Tibial nerve (tissue), 4 donors: ENCODE data around the gene AP5Z1. TPM values are rescaled to one million over a fixed set of nuclear protein-coding genes. Genes with fewer than 3 reads are reported as not detected.

Experiments
- DNase-seq, 2 donors: peaks; one replicate each; pipeline ENCODE4 v3.0.0-alpha.2; 2019; ENCODE audit warnings: low spot score in 2 of 2
- H3K27ac ChIP-seq, 4 donors: fragments of 200-600 bp; sonication (generic) in 3 of 4; one replicate each; pipeline ENCODE4 v1.5.1; 2017 to 2019; ENCODE audit warnings: mild to moderate bottlenecking in 1 of 4
- H3K27me3 ChIP-seq, 2 donors: fragments of 200-600 bp; sonication (generic) in 1 of 2; one replicate each; pipeline versions ENCODE4 v1.5.1 to v1.6.0; 2017 to 2019
- H3K36me3 ChIP-seq, 3 donors: fragments of 200-600 bp; sonication (generic); one replicate each; pipeline ENCODE4 v1.5.1; 2018 to 2019
- H3K4me1 ChIP-seq, 4 donors: fragments of 200-600 bp; sonication (generic) in 3 of 4; one replicate each; pipeline ENCODE4 v1.5.1; 2017 to 2019
- H3K4me3 ChIP-seq, 4 donors: fragments of 200-600 bp; sonication (generic) in 3 of 4; one replicate each; pipeline ENCODE4 v1.5.1; 2017 to 2019; ENCODE audit warnings: mild to moderate bottlenecking in 1 of 4, moderate library complexity in 1 of 4
- H3K9me3 ChIP-seq, 4 donors: fragments of 200-600 bp; sonication (generic) in 3 of 4; one replicate each; pipeline ENCODE4 v1.5.1; 2017 to 2019
- EP300 ChIP-seq, 2 donors: sonication (generic); formaldehyde crosslinking; IDR thresholded peaks; one replicate each; pipeline ENCODE4 v1.6.1; 2017; ENCODE audit warnings: antibody characterized with exemption in 2 of 2, mild to moderate bottlenecking in 1 of 2
- POLR2A ChIP-seq, 2 donors: fragments of 450-650 bp; IDR thresholded peaks; one replicate each; pipeline ENCODE4 v1.6.1; 2017; ENCODE audit warnings: antibody characterized with exemption in 2 of 2, mild to moderate bottlenecking in 2 of 2, moderate library complexity in 2 of 2
- WGBS, 2 donors: methylation state at CpG; one replicate each; pipeline ENCODE4 v1.1.5; 2018; 5-methylcytosine and 5-hydroxymethylcytosine counted together
- total RNA-seq, 4 donors: library from RNA; depleted of rRNA; stranded (reverse); fragments of >200 nt; gene quantifications; one replicate each; pipeline ENCODE4 v1.1.0, GENCODE V29; 2016
- TF ChIP-seq, protein P1 (sequence below), 5 experiments: fragments of 200-600 bp in 3 of 5; fragments of 450-650 bp in 2 of 5; sonication (generic) in 3 of 5; IDR thresholded peaks; one replicate each; pipeline ENCODE4 v1.5.1; 2016 to 2019; ENCODE audit warnings: antibody characterized with exemption in 5 of 5, mild to moderate bottlenecking in 3 of 5, moderate library complexity in 2 of 5

AP5Z1 gene
- total RNA-seq, 4 donors from 2014 or later = 26.0 to 61.8 (median 40.7) TPM

DNA sequence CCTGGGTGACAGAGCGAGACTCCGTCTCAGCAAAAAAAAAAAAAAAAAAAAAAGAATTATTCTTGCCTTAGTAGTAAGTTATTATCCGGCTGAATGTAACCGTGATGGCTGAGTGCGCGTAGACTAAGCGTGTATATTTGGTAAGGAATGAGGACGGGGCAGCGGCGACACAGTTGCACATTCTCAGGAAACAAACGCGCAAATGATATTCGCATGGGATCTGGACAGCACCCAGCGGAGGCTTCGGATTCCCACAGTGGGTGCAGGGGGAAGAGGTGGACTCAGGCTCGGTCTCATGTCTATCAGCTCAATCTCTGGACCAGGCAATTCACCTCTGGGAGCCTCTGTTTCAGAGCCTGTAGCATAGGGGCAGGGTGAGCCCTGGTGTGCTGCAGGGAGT, 57.3 kb downstream of the AP5Z1 start:
- Histone ChIP-seq H3K4me3 (no peak overlapping the region), H3K27me3 (no peaks in the 10 kb centered on the region), H3K36me3 (peaks cover 0 to 51% (median 0%) of the 10 kb centered on the region in 3 donors), H3K9me3 (no peaks in the 10 kb centered on the region), H3K27ac (no peak overlapping the region), H3K4me1 (peaks cover 0 to 11% (median 0%) of the 10 kb centered on the region in 4 donors)
- TF ChIP-seq POLR2A (IDR thresholded peaks at IDR 0.05) (no peak), EP300 (IDR thresholded peaks at IDR 0.05) (no peak)
- TF ChIP-seq, protein P1, sequence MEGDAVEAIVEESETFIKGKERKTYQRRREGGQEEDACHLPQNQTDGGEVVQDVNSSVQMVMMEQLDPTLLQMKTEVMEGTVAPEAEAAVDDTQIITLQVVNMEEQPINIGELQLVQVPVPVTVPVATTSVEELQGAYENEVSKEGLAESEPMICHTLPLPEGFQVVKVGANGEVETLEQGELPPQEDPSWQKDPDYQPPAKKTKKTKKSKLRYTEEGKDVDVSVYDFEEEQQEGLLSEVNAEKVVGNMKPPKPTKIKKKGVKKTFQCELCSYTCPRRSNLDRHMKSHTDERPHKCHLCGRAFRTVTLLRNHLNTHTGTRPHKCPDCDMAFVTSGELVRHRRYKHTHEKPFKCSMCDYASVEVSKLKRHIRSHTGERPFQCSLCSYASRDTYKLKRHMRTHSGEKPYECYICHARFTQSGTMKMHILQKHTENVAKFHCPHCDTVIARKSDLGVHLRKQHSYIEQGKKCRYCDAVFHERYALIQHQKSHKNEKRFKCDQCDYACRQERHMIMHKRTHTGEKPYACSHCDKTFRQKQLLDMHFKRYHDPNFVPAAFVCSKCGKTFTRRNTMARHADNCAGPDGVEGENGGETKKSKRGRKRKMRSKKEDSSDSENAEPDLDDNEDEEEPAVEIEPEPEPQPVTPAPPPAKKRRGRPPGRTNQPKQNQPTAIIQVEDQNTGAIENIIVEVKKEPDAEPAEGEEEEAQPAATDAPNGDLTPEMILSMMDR (IDR thresholded peaks at IDR 0.05) = no peak
- no peak for DNase-seq
- WGBS, 2 donors = 94% methylated on average over 16 of the region's 16 CpGs

DNA sequence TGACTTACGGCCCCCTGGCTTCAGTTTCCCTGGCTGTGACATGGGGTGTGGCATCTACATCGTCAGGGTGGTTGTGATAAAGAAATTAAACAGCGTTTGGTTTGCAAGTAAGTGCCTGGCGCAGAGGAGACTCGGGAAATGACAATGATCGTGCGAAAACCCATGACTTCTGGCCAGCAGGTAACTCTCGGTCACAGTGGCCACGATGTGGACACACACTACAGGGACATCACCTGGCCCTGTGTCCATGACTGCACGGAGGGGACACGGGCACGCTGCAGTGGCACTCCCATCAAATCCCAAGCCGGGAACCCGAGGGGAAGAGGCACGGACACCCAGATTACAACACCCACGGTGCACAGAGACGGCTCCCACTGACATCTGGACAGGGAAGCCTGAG, 57.8 kb downstream of the AP5Z1 start:
- H3K4me1 ChIP-seq = peaks cover 0 to 15% (median 0%) of the 10 kb centered on the region in 4 donors
- DNase-seq = no peak
- WGBS, 2 donors = 90 to 91% methylated on average over 17 of the region's 17 CpGs
- H3K36me3 ChIP-seq = peaks cover 0 to 46% (median 0%) of the 10 kb centered on the region in 3 donors
- no peak overlapping the region for H3K4me3 ChIP-seq
- no peak for TF ChIP-seq POLR2A (IDR thresholded peaks at IDR 0.05)
- no peak for TF ChIP-seq EP300 (IDR thresholded peaks at IDR 0.05)
- TF ChIP-seq, protein P1 (IDR thresholded peaks at IDR 0.05) = no peak
- H3K9me3 ChIP-seq = no peaks in the 10 kb centered on the region
- H3K27me3 ChIP-seq = no peaks in the 10 kb centered on the region
- no peak overlapping the region for H3K27ac ChIP-seq

DNA sequence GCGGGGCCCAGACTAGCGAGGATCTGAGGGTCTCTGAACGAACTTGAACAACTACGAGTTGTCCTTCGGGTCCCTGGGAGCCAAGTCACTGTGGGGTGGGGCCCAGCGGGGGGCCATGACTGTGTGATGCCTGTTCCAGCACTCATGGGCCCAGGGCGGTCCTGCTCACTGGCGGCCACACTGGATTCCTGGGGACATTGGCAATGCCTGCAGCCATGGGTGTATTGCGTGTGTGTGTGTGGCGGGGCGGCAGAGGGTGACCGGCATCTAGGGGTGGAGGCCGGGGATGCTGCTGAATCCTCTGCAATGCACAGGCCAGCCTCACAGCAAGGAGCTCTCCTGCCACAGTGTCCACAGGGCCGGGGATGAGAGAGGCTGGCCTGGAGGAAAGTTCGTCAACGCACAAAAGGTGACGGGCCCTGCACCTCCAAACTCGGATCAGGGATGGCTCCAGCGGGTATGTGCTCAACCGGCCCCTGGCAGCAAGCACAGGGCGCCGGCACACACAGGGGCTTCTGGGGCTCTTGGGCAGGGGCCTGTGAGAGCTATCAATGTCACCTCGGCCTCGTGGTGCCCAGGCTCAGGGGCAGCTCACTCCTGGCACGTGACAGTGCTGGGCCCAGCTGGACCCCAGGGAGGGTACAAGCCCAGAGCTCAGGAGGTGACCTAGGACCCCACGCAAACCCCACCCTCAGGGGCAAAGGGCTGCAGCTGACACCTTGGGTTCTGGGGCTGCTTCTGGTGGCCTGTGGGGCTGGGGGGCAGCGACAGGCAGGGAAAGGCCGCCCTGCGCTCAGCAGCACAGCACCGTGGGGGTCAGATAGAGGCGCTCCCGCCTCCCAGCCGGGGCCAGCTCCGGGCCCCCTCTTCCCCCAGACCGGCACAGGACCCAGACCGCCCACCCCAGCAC, 58.5 kb downstream of the AP5Z1 start:
- Histone ChIP-seq H3K36me3 (peaks cover 0 to 45% (median 0%) of the 10 kb centered on the region in 3 donors), H3K27ac (no peak overlapping the region), H3K4me1 (peaks cover 0 to 21% (median 0%) of the 10 kb centered on the region in 4 donors), H3K27me3 (no peaks in the 10 kb centered on the region), H3K9me3 (no peaks in the 10 kb centered on the region), H3K4me3 (no peak overlapping the region)
- TF ChIP-seq, protein P1 (IDR thresholded peaks at IDR 0.05) = no peak
- TF ChIP-seq POLR2A (IDR thresholded peaks at IDR 0.05) (no peak), EP300 (IDR thresholded peaks at IDR 0.05) (no peak)
- no peak for DNase-seq
- WGBS, 2 donors = 90 to 93% methylated on average over 16 to 30 of the region's 36 CpGs

DNA sequence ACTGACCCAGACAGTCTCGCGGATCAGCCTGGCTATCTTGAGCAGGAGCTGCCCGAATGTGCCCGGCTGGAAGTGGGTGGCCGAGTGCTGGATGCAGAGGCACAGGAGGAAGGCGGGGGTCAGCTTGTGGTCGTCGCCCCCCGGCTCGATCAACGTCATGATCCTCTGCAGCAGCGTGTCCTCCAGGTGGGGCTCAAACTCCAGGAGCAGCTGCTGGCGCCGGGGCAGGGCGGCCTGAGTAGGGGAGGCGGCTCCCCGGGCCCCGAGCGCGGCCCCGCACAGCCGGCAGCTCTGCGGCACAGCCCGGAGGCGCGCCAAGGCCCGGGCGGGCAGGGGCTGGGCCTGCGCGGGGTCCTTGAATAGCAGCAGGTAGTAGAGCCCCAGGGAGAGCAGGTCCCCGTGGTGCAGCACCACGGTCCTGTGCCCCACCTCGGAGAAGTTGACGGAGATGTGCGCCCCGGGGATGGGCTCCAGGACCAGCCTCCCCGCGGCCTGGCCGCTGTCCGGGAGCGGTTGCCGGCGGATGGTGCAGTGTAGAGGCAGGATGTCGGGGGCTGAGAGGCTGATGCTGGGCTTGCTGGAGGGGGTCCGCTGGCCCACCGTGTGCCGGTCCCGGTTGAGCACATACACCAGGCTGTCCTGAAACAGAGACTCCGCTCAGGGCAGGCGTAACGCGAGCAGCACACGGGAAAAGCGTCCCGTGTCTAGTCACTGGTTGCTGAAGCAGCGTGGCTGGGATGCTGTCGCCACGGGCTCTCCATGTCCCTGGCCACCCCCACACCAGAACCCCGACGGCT, 59.4 kb downstream of the AP5Z1 start:
- Histone ChIP-seq H3K27me3 (no peaks in the 10 kb centered on the region), H3K4me3 (no peak overlapping the region), H3K36me3 (peaks cover 0 to 45% (median 0%) of the 10 kb centered on the region in 3 donors), H3K27ac (no peak overlapping the region), H3K4me1 (peaks cover 0 to 21% (median 0%) of the 10 kb centered on the region in 4 donors), H3K9me3 (no peaks in the 10 kb centered on the region)
- TF ChIP-seq EP300 (IDR thresholded peaks at IDR 0.05) (no peak), POLR2A (IDR thresholded peaks at IDR 0.05) (no peak)
- TF ChIP-seq, protein P1 (IDR thresholded peaks at IDR 0.05) = no peak
- 93 to 95% methylated on average over 27 to 47 of the region's 60 CpGs for WGBS, 2 donors
- DNase-seq = no peak
